GM19023 (cell line): ENCODE data around the gene GUCY1A2.
"Not testable (repeated sequence)": the region's sequence is repeated elsewhere in the genome, so short reads cannot be mapped to it uniquely, and the experiment has no call there.

Experiments
- ATAC-seq: cut with Tn5 transposase; IDR thresholded peaks from one replicate; pipeline ENCODE4 v1.9.1; 2021; ENCODE audit warnings: mild to moderate bottlenecking, moderate library complexity; ENCODE audit not compliant: unreplicated experiment

Gene GUCY1A2

DNA sequence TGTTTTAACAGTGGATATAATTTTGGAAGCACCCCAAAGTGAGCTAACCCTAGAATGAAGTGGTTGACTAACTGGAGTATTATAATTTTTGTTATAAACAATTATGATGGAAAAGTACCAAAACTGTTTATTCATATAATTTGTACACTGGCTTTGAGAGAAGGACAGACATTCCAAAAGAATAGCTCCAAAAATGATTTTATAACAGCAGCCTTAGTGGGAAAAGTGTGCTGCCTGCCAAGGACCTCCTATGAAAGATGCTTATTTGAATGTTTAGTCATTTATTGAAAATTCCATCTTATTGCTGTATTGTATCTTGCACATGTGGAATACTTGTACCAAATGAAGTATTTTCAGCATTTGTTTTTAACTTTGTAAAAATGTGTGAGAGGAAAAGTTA lies 169.8 kb downstream of the GUCY1A2 start:
- no peak for ATAC-seq

DNA sequence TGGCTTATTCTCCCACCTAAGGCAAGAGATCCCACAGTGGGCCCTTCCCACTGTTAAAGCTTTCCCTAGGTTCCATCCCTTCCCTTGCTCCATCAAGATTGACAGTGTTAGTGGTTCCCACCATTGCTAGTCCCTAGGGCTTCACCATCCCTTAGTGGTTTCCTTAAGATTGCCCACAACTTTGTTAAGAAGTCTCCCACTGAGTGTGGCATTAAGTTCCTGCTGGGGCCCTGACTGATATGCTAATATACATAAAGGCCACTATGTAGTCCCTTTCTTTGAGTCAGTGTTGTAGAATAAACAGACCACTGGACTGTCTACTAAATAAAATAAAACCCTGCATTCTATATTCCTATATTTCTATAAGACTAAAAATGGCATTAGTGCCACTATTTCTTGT lies 176.1 kb downstream of the GUCY1A2 start:
- no peak for ATAC-seq

DNA sequence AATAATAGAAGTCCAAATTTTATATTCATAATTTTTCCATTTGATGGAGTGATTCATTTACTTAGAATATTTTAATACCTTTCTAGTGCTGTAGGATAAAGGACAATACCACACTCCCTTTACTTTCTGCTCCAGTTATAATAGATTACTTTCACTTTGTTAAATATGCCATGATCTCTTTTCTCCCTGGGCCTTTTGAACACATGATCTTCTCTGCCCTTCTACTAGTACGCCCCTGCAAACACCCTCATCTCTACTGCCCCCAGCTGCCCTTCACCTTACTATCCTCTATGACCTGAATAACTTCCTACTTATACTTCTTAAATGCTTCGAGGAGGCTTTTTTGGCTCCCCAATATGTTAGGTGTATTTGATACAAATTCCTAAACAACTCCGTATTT lies 177.3 kb downstream of the GUCY1A2 start:
- no peak for ATAC-seq

DNA sequence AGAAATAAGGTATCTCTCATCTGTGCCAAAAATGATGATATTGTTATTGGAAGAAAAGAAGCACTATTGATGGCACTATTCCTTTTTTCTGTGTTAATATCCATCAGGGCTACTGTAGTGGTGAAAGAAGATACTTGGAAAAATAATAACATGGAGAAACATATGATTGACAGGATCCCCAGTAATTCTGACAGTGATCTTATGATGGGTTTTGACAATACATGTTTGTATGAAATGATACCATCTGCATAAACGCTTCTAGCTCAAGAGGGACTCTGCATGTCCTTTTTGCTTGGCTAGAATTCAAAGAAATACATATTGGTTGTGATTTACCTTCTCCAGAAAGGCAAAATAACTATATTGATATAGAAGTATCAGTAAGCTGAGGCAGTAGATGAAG lies 178.1 kb downstream of the GUCY1A2 start:
- ATAC-seq, result no peak

DNA sequence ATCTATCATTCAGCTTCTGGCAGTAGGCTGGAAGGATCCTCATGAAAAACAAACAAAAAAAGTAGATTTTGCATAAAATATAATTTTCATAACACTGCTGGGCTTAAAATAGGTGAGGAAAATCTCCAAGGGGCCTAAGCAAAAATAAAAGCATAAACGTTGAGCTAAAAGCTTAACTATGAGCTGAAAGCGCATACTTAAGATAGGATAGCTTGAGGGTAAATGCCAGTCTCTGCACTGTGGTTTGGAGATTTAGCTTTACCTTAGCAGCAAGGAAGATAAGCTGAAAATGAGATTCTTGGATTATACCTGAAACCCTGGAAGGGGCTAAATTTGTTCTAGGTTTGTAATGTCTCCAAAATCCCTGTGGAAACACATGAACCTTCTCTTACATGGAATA lies 183.7 kb downstream of the GUCY1A2 start:
- ATAC-seq, result no peak

DNA sequence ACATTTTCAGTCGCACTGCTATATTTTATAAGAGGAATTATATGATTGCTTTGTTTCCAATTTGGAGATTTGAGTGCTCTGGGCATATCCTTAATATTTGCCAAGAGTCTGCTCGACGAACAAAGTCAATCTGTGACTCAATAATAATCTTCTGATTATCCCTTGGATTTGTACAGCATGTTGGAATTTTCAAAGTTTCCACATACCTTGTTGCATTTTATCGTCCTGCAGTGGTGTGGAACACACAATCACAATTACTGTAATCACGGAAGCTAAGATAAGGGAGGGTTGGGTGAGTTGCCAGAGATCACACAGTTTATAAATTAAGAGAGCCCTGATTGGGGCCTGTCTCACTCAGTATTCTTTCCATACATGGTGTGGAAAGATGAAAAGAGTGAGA lies 189.3 kb downstream of the GUCY1A2 start:
- ATAC-seq, result no peak

DNA sequence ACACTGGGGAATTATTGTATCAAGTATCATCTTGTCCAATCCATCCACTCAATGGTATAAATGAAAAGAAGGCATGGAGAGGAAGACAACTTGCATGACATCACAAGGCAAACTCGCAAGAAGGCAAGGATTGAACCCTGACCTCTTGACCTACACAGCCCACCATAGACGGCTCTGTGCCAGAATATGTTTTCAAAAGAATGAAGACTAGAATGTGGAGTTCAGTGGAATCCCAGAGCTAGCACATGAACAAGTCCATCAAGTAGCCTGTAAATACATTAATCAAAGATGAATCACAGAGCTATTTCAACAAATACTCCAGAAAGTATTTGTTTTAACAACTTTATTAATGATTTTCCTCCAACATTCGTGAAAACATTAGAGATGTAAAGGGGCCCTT lies 189.7 kb downstream of the GUCY1A2 start:
- no peak for ATAC-seq

DNA sequence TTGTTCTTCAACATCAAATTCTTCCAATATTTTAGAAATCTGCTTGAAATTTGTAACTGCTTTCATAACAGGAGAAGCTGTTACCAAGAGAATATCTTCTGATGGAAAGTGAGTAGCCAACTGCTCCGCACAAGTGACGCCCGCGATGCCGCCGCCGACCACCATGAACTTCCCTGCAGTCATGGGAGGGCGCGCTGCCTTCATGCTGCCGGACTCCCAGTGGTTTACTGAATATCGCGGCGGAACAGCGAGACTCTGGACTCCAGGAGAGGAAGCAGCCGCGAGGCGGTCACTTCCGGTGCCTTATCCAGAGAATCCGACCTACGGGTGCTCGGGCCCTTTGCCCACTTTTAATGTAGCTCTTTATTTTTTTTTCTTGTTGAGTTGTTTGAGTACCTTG lies 190.6 kb downstream of the GUCY1A2 start:
- no peak for ATAC-seq

DNA sequence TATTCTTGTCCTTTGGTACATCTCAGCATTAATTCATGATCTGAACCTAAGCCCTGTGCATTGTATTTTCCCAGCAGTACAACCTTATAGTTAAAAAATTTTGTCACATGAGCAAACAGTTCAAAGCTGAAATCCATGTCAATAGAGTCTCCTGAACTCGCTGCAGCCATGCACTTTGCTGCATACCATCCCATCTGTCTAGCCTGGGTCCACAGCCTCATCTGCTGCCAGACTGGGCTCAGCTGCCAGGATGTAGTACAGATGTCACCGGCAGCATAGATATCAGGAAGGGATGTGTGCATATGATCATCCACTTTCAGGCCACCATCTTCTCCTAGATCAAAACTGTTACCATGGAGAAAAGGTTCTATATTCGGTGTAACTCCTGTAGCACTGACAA lies 191.7 kb downstream of the GUCY1A2 start:
- not testable (repeated sequence) for ATAC-seq

DNA sequence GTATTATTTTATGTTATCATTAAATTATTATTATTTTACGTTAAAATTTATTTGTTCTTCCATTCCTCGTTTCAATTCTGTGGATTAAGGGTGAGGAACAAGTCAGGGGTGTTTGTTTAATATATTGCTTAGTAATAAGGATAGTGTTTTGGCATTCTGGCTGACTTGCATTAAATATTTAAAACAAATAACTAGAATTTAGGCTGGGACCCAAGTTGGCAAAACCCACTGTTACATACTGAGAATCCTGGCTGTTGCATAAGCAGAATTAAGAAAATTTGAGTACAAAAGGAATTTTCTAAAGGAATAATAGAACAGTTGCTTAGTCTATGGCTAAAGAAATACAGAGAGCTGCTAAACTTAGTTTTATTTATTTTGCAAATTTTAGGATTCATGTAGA lies 196.4 kb downstream of the GUCY1A2 start:
- no peak for ATAC-seq

DNA sequence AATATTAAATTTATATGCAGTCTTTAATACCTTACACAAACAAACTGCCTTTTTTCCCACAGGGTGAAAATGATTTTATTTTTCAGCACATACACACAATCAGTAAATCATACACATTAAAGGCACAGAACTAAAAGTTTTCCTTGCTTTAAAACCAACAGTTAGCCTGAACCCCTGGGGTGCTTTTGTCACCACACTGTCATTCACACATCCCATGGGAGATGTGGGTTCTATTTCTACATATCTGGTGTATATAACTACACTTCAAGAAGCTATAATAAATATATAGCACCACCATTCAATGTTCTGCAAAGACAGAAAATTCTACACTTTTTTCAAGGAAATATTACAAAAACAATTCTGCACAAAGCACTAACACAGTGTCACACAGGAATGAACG lies 197.0 kb downstream of the GUCY1A2 start:
- ATAC-seq, result no peak

DNA sequence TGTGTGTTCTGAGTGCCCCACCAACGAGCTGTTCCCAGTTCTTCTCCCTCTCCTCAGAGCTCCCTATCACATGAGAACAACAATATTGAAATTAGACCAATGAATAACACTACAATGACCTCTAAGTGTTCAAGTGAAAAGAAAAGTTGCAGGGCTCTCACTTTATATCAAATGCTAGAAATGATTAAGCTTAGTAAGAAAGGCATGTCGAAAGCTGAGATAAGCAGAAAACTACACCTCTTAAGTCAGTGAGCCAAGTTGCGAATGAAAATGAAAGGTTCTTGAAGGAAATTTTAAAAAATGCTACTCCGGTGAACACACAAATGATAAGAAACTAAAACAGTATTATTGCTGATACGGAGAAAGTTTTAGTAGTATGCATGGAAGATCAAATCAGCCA lies 199.8 kb downstream of the GUCY1A2 start:
- no peak for ATAC-seq

DNA sequence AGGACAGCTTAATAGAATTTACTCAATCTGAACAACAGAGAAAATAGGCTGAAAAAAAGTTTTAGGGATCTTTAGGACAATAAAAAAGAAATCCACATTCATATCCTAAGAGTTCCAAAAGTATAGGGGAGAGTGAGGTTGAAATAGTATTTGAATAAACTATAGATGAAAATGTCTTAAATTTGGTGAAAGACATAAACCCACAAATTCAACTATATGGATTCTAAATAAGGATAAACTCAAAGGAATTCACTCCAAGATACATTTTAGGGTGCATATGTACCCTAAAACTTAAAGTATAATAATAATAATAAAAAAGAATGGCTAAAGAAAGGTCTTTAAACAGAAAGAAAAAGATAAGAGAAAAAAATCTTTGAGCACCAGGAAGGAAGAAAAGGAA lies 203.1 kb downstream of the GUCY1A2 start:
- ATAC-seq, result no peak

DNA sequence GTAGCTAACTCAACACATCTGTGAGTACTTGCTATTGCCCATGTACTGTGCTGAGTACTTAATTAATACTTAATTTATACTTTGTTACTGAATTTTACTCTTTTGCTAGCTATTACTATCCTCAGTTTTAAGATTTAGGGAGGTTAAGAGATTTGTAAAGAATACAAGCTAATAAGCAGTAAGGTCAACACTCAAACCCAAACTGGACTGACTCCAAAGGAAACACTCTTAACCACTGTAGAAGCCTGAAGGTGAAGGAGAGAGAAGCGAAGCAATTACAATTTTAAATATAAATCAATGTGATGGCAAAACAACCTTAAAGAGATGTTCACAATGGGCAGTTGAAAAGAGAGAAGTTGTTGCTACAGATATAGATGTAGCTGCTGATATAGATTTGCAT lies 204.5 kb downstream of the GUCY1A2 start:
- ATAC-seq, result no peak

DNA sequence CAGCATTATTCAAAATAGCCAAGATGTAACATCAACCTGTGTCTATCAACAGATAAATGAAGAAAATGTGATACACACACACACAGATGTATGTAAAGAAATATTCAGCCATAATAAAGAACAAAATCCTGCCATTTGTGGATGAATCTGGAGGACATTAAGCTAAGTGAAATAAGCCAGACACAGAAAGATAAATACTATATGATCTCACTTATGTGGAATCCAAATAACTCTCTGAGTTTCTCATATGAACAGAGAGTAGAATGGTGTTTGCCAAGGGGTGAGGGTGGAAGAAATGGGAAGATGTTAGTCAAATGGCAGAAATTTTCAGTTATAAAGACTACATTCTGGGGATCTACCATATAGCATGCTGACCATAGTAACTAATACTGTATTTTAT lies 224.2 kb downstream of the GUCY1A2 start:
- no peak for ATAC-seq

DNA sequence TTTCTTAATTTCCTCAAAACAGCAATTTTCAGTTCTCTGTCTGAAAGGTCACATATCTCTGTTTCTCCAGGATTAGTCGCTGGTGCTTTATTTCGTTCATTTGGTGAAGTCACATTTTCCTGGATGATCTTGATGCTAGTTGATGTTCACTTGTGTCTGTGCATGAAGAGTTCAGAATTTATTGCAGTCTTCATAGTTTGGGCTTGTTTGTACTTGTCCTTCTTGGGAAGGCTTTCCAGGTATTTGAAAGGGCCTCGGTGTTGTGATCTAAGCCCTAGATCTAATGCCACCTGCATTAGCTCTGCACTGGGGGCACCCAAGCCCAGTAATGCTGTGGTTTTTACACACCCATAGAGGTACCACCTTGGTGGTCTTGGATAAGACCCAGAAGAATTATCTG lies 228.9 kb downstream of the GUCY1A2 start:
- ATAC-seq, result no peak

DNA sequence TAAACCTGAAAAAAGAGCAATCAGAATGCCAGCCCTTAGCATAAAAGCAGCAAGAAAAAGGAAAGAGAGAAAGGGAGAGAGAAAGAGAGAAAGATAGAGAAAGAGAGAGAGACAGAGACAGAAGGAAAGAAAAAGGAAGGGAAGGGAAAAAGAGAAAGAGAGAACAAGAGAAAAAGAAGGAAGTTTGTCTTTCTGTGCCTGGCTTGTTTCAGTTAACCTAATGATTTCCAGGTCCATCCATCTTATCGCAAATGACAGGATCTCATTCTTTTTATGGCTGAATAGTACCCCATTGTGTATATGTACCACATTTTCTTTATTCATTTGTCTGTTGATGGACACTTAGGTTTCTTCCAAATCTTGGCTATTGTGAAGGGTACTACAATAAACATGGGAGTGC lies 230.8 kb downstream of the GUCY1A2 start:
- ATAC-seq, result no peak

DNA sequence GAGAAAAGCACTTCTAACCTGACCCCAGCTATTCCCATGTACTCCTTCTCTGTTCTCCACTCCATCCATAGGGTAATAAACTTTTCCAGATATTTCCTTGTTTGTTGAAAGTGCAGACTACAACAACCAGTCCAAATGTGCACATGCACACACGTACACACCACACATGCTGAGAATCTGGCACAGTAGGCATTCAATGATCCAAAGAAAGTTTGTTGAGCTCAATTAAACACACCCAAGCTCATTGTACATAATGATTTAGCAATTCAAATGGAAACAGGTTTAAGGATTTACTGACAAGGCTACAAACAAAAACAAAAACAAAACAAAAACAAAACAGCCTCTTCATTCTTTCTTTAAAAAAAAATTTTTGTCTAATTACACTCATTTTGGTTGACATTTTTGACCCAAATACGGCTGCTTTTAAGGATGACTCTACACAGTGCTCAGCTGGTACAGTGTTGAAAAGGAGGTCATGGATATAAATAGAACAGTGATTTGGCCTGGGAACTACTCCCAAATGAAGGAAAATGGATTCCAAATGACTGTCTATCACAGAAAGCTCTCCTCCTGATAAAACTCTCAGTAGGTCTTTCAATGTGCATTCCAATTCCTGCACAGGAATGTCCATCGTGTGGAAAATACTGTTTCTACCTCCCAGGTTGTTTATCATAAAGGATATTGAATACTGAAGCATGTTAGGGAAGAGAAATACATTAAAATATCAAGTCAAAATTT lies 232.2 kb downstream of the GUCY1A2 start:
- ATAC-seq, result no peak

DNA sequence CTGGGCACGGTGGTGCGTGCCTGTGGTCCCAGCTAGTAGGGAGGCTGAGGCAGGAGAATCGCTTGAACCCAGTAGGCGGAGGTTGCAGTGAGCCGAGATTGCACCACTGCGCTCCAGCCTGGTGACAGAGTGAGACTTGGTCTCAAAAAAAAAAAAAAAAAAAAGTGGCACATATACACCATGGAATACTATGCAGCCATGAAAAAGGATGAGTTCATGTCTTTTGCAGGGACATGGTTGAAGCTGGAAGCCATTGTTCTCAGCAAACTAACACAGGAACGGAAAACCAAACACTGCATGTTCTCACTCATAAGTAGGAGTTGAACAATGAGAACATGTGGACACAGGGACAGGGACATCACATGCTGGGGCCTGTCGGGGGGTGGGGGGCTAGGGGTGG lies 241.0 kb downstream of the GUCY1A2 start:
- ATAC-seq, result not testable (repeated sequence)

DNA sequence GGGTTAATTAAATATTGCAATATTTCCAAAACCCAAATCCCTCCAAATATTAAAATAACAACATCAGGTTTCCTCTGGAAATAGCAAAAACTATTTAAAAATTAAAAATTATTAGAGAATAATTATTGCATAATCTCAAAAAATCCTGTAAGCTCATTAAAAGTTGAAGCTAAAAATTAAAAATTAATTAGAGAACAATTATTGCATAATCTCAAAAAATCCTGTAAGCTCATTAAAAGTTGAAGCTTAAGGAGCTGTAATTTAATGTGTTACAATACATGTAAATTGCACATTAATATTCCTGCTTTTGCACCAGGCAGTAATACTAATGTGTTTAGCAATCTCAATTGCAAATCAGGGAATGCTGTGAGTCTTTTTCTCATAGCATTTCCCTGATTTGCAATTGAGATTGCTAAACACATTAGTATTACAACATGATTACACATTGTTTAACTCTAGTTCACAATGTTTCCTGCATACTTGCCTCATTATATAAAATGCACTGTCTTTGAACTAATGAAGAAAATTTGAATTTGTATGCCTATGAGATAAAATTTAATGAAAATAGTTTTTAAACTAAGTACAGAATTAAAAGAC lies 247.7 kb downstream of the GUCY1A2 start:
- ATAC-seq, result no peak

DNA sequence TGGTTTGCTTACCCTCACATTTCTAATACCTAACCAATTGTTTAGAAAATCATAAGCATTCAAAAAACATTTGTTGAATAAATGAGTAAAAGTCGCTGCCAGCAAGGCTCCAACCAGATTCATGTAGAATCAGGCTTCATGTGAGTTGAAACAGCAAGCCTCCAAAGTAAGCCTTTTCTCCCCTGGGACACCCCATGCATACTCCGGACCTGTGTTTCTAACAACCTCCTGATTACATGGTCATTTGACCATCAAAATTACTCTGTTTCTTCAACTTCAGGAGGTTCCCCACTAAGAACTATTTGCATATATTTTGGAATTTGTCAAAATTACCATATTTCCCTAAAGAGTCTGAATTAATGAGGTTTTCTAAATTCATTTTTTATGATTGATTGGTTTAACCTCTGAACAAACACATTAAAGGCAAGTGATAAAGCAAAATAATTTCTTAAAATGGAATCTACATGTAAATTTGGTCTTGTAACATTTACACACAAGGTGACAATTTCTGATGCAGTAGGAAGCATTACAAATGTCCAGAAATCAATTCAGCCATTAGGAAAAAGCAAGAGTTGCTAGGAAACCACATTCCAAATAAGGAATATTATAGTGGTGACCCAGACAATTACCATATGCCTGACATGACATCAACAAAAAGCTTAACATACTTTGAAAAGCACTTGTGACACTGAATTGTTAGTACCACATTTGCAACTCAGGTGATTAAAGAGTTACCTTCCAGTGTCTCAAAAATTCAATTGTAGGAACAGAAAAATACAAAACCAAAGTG lies 252.6 kb downstream of the GUCY1A2 start:
- ATAC-seq, result no peak

DNA sequence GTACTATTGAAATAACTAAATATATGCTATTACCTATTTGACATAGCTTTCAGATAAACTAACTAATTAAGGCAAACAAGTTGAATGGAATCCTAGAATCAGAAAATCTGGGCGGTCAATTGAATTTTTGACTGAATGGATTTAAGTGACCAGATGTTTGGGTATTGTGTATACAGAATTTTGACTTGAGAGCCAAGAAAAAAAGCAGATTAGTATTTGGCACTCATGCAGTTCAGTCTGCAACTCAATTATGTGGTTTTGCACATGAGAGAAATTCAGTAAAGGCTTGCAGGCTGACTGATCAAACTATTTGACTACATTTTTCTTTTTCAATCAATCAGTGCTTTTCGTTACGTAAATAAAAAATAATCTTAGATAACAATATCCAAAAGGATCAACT lies 254.8 kb downstream of the GUCY1A2 start:
- ATAC-seq, result no peak
